Upper lobe of left lung (tissue), 6 donors: ENCODE data around the gene MMAB. TPM values are rescaled to one million over a fixed set of nuclear protein-coding genes. Genes with fewer than 3 reads are reported as not detected.

Experiments used
- ATAC-seq, 2 donors: fragments of 200-7000 bp; cut with Tn5 transposase; one replicate each; pipeline ENCODE4 v1.9.1; 2022; ENCODE audit warnings: mild to moderate bottlenecking in 2 of 2, moderate library complexity in 2 of 2; ENCODE audit not compliant: low FRiP score in 2 of 2
- DNase-seq, 2 donors: peaks; one replicate each; pipeline ENCODE4 v3.0.0-alpha.2; 2019 to 2020
- H3K27ac ChIP-seq, 4 donors: fragments of 200-600 bp; sonication (generic); one replicate each; pipeline ENCODE4 v1.5.1; 2016 to 2019
- H3K27me3 ChIP-seq, 4 donors: fragments of 200-600 bp; sonication (generic); one replicate each; pipeline ENCODE4 v1.5.1; 2017 to 2019
- H3K36me3 ChIP-seq, 4 donors: fragments of 200-600 bp; sonication (generic); one replicate each; pipeline ENCODE4 v1.5.1; 2016 to 2019
- H3K4me1 ChIP-seq, 4 donors: fragments of 200-600 bp; sonication (generic); one replicate each; pipeline ENCODE4 v1.5.1; 2018 to 2019
- H3K4me3 ChIP-seq, 4 donors: fragments of 200-600 bp; sonication (generic); one replicate each; pipeline ENCODE4 v1.5.1; 2017 to 2019; ENCODE audit warnings: mild to moderate bottlenecking in 2 of 4, moderate library complexity in 1 of 4
- H3K9me3 ChIP-seq, 4 donors: fragments of 200-600 bp; sonication (generic); one replicate each; pipeline ENCODE4 v1.5.1; 2018 to 2019
- CTCF ChIP-seq, 6 experiments: fragments of 450-650 bp in 4 of 6; fragments of 200-600 bp in 2 of 6; sonication (generic) in 2 of 6; IDR thresholded peaks; one replicate each; pipeline ENCODE4 v1.5.1; 2016 to 2019; ENCODE audit warnings: antibody characterized with exemption in 6 of 6
- EP300 ChIP-seq, 4 donors: sonication (generic); formaldehyde crosslinking; IDR thresholded peaks; one replicate each; pipeline ENCODE4 v1.5.1; 2017; ENCODE audit warnings: antibody characterized with exemption in 4 of 4, control low read depth in 2 of 4
- POLR2A ChIP-seq, 4 donors: fragments of 450-650 bp; IDR thresholded peaks; one replicate each; pipeline ENCODE4 v1.5.1; 2016 to 2017; ENCODE audit warnings: antibody characterized with exemption in 4 of 4, mild to moderate bottlenecking in 2 of 4
- POLR2AphosphoS5 ChIP-seq, 2 donors: sonication (generic); formaldehyde crosslinking; IDR thresholded peaks; one replicate each; pipeline ENCODE4 v1.5.1; 2017; ENCODE audit warnings: antibody characterized with exemption in 2 of 2
- WGBS, 2 donors: methylation state at CpG; one replicate each; pipeline ENCODE4 v1.1.5; 2017 to 2018; 5-methylcytosine and 5-hydroxymethylcytosine counted together
- total RNA-seq, 6 donors: library from RNA; depleted of rRNA in 4 of 6; stranded (reverse); fragments of >200 nt in 4 of 6; gene quantifications; one replicate each; pipeline versions ENCODE4 v1.1.0 to v1.2.1, GENCODE V29; 2016 to 2021
- donor health status: DM: no; HTN: no; CAD: no; lungs with moderate emphysema.
- donor health status: DM: no; HTN: yes; CAD: no; lungs with severe emphysema.

MMAB gene
- total RNA-seq, 6 donors from 2014 or later: 14.9 to 68.8 (median 39.2) TPM

GRCh38 chr12:109555431-109556315, 17.6 kb downstream of the MMAB start:
- H3K27ac ChIP-seq: no peak overlapping the region
- DNase-seq (no peak), ATAC-seq (no peak)
- H3K9me3 ChIP-seq: no peaks in the 10 kb centered on the region
- no peaks in the 10 kb centered on the region for H3K4me1 ChIP-seq
- TF ChIP-seq POLR2A (IDR thresholded peaks at IDR 0.05) (no peak), CTCF (IDR thresholded peaks at IDR 0.05) (no peak), EP300 (IDR thresholded peaks at IDR 0.05) (no peak), POLR2AphosphoS5 (IDR thresholded peaks at IDR 0.05) (no peak)
- H3K27me3 ChIP-seq: no peaks in the 10 kb centered on the region
- 78 to 80% methylated on average over 16 to 18 of the region's 18 CpGs for WGBS, 2 donors
- peaks cover 0 to 9% (median 3%) of the 10 kb centered on the region in 4 donors for H3K36me3 ChIP-seq
- no peak overlapping the region for H3K4me3 ChIP-seq

GRCh38 chr12:109554761-109555160, 18.5 kb downstream of the MMAB start:
- H3K4me3 ChIP-seq: no peak overlapping the region
- 70% methylated on average over 6 of the region's 6 CpGs for WGBS, 2 donors
- no peak overlapping the region for H3K27ac ChIP-seq
- TF ChIP-seq POLR2A (IDR thresholded peaks at IDR 0.05): no peak
- no peak for TF ChIP-seq CTCF (IDR thresholded peaks at IDR 0.05)
- TF ChIP-seq POLR2AphosphoS5 (IDR thresholded peaks at IDR 0.05): no peak
- TF ChIP-seq EP300 (IDR thresholded peaks at IDR 0.05): no peak
- DNase-seq (no peak), ATAC-seq (no peak)
- no peaks in the 10 kb centered on the region for H3K27me3 ChIP-seq
- H3K9me3 ChIP-seq: no peaks in the 10 kb centered on the region
- no peaks in the 10 kb centered on the region for H3K4me1 ChIP-seq
- H3K36me3 ChIP-seq: peaks cover 0 to 9% (median 3%) of the 10 kb centered on the region in 4 donors

- Histone ChIP-seq H3K4me1 (no peaks in the 10 kb centered on the region), H3K4me3 (no peak overlapping the region), H3K27ac (no peak overlapping the region), H3K36me3 (peaks cover 0 to 8% (median 3%) of the 10 kb centered on the region in 4 donors), H3K27me3 (no peaks in the 10 kb centered on the region), H3K9me3 (no peaks in the 10 kb centered on the region)
- no peak for TF ChIP-seq POLR2A (IDR thresholded peaks at IDR 0.05)
- TF ChIP-seq CTCF (IDR thresholded peaks at IDR 0.05): no peak
- no peak for TF ChIP-seq POLR2AphosphoS5 (IDR thresholded peaks at IDR 0.05)
- no peak for TF ChIP-seq EP300 (IDR thresholded peaks at IDR 0.05)
- 55 to 63% methylated on average over 12 to 16 of the region's 16 CpGs for WGBS, 2 donors
- no peak for ATAC-seq
- no peak for DNase-seq
Measured at GRCh38 chr12:109553906-109554500, 19.3 kb downstream of the MMAB start.

GRCh38 chr12:109553483-109553882, 19.8 kb downstream of the MMAB start:
- no peak for TF ChIP-seq EP300 (IDR thresholded peaks at IDR 0.05)
- no peak for TF ChIP-seq POLR2A (IDR thresholded peaks at IDR 0.05)
- no peak for TF ChIP-seq POLR2AphosphoS5 (IDR thresholded peaks at IDR 0.05)
- TF ChIP-seq CTCF (IDR thresholded peaks at IDR 0.05): no peak
- Histone ChIP-seq H3K36me3 (peaks cover 0 to 6% (median 1%) of the 10 kb centered on the region in 4 donors), H3K9me3 (no peaks in the 10 kb centered on the region), H3K27ac (no peak overlapping the region), H3K4me1 (no peaks in the 10 kb centered on the region), H3K4me3 (no peak overlapping the region), H3K27me3 (no peaks in the 10 kb centered on the region)
- DNase-seq (no peak), ATAC-seq (no peak)
- 84 to 91% methylated on average over 7 of the region's 7 CpGs for WGBS, 2 donors
